GM19238 (cell line): ENCODE data around the gene LYRM7.
"Not testable (repeated sequence)": the region's sequence is repeated elsewhere in the genome, so short reads cannot be mapped to it uniquely, and the experiment has no call there.

Source experiments
- DNase-seq: peaks from one replicate; pipeline ENCODE4 v3.0.0; 2011; ENCODE audit warnings: low spot score; ENCODE audit not compliant: insufficient read length

Gene LYRM7

DNA sequence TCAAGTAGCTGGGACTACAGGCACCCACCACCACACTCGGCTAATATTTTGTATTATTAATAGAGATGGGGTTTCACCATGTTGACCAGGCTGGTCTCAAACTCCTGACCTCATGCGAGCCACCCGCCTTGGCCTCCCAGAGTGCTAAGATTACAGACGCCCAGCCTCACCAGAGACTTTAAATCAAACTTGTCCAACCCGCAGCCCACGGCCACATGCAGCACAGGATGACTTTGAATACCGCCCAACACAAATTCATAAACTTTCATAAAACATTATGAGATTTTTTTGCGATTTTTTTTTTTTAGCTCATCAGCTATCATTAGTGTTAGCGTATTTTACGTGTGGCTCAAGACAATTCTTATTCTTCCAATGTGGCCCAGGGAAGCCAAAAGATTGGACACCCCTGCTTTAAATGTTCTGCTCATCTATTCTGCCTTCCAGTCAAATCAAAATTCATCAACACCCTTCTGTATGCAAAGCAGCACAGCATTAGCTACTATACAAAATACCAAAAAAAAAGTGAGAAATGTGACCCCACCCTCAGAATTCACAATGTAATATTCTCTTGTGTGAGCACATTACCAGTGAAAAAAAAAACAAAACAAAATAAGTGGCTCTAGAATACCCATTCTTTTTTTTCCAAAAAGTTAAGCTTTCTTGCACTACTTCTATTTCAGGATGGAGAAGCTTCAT is 50.4 kb downstream of the LYRM7 start:
- no peak for DNase-seq

DNA sequence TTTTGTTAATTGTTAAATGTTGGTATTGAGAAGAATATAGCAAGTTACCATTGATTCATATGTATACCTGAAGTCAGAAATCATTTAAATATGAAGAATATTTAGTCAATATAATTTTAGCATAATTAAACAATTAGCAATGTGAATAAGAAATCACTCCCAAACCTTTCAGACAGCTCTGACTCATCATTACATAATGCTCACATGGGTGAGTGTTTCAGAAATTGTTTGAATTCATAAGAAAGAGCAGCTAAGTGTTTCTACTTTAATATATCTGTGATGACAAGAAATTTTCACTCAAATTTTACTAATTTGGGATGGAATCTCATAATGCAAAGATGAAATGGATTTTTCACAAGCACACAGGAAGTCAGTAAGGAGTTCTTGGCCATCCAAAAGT is 51.1 kb downstream of the LYRM7 start:
- no peak for DNase-seq

DNA sequence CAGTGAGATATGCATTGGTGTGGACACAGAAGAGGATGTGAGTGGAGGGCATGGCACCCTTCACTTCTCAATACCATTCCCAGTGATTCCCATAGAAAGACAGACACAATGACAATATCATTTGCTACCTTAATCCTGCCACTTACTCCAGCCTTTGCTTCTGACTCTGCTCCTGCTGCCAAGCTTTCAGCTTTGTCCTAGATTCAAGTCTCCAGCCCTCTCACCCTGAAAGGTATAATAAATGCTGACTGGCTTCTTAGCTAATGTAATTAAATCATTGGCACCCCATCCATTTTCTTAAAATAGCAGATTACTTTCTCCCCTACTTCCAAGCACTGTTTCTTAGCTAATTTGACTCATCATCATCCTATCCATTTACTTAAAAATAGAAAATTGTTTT is 52.0 kb downstream of the LYRM7 start:
- no peak for DNase-seq

DNA sequence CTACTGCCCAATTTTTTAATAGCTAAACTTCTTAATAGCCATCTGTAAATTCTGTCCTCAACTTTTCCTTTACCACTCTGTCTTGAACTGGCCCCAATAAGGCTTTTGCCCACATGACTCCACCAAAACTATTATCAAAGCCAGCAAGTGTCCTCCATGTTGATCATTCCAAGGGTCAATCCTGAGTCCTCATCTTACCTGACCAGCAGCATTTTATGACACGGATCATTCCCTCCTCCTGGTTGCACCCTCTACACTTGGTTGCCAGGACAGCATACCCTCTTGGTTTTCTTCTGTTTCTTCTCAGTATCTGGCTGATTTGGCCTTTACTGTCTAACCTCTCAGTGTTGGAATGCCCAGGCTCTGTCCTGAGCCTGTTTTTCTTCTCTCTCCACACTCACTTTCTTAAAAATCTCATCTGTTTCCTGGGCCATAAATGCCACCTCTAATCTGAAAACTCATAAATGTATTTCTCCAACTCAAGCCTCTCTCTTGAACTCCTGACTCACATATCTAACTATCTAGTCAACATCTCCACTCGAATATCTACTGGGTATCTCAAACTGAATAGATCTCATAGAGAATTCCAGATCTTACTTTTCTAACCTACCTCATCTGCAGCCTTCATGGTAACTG is 53.1 kb downstream of the LYRM7 start:
- no peak for DNase-seq

DNA sequence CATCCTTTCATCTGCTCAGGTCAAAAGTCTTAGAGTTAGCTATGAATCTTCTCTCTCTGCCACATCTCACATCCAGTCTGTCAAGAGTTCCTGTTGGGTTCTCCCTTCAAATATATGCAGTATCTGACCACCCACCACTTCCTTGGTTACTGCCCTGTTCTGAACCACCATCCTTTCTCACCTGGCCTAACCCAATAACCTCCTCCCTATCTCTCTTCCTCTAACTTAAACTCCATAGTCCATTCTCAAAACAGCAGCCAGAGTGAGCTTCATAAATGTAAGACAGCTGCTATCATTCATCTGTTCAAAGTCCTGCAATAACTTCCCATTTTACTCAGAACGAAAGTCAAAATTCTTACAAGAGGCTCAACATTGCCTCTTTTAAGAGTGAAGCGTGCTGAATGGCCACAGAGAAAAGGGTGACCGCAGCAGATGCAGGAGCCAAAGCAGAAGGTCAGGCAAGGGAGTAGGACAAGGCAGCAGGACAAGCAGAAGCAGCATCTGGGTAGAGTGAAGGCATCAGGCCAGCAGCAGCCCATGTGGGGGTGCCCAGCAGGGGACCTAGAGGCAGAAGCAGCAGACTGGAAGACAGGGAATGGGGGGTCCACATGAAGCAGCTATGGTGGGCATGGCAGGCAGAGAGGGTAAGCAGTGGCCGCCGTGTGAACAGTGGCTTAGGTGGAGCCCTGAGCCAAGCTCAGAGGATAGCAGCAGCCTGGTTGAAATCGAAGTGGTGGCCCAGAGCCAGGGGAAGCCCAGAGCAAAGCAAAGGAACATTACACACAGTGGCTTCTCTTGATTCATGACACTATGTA is 53.9 kb downstream of the LYRM7 start:
- peak; percentile 19 for DNase-seq

DNA sequence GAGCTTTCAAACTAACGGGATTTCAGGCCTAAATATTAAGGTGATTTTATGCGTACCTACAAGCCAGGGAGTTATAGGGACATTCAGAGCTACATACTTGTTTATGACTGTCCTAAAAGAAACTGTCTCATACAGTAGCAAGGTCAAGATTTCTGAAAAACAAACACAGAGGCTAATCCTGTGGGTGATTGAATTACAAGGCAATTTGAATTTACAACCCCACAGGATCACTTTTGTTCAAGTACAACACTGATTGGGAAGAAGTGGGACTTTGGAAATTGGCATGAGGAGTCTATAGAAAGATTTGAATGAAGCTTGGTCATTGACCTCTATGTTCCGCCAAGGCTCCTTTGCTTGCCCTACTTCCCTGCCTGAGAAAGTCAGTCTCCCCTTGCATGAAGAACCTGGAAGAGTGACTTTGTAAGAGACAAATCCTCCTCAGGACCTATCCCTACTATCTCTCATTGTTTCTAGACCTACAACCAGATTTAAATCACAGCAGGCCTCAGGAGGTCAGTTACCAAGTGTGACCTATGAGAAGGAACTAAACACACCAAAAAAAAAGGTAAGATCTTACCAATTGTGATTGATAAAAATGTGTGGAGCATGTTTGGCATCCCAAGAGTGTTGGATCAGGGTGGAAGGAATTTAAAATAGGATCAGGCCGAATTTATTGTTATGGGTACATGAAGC is 54.7 kb downstream of the LYRM7 start:
- no peak for DNase-seq

DNA sequence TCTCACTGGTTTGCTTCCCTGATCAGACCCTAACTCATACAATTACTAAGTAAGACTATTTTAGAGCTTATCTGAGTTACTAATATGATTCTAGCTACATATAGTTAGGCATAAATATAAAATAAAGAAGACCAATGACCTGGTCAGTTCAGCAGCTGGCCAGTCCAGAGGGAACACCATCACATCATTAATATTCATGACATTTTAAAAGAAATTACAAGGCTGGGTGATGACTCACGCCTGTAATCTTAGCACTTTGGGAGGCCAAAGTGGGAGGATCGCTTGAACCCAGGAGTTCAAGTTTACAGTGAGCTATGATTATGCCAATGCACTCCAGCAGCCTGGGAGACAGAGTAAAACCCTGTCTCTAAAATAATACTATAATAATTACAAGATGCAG is 56.2 kb downstream of the LYRM7 start:
- DNase-seq: no peak

DNA sequence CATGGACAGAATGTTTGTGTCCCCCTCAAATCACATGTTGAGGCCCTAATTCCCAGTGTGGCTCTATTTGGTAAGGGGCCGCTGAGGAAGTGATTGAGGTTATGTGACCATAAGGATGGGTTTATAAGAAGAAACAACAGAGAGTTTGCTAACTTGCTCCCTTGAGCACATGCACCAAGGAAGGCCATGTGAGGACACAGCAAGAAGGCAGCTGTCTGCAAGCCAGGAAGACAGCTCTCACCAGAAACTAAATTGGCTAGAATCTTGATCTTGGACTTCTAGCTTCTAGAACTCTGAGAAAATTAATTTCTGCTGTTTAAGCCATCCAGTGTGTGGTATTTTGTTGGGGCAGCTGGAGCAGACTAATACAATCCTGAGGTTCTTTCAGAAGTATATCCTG is 57.9 kb downstream of the LYRM7 start:
- DNase-seq: no peak

DNA sequence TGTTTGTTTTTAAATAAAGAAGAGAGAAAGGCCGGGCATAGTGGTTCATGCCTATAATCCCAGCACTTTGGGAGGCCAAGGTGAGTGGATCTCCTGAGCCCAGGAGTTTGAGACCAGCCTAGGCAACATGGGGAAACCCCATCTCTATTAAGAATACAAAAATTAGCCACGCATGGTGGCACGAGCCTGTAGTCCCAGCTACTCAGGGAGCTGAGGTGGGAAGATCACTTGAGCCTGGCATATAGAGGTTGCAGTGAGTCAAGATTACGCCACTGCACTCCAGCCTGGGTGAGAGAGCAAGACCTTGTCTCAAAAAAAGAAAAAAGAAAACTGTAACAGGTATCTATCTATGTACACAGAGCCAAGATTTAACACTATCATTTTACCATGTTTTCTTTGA is 58.9 kb downstream of the LYRM7 start:
- DNase-seq: no peak

DNA sequence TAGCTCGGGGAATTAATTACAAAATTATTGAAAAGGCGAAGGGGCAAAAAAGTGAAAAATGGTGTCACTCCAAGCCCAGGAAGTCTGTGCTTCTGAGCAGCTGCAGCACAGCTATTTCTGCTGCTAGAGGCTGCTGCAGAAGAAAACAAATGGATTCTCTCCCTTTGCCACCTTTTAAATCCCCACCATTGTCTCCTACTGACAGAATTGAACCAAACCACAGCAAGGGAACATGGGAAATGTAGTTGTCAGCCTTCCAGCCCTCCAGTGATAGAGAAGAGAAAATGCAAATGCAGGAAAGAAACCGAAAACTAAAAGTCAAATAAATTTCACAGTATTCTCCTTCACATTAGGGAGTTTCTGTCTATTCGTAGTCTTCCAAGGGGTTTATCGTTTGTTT is 59.7 kb downstream of the LYRM7 start:
- DNase-seq: no peak

DNA sequence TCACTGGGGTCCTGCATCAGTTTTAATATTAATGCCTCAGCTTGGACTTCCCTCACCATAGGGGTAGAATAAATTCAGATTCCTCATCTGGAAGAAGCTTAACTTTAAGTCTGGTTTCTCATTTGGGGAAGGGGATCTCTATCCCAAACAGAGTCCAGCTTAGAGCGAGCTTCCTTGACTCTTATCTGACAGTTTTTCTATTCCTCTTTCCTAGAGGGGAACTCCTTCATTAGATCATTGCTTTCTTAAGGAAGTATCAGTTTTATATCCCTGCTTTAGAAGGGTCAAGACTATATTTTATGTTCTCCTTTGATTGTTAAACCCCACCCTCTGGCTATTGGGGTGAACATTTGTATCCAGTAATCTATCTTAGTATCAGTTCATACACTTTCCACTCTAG is 68.9 kb downstream of the LYRM7 start:
- no peak for DNase-seq

DNA sequence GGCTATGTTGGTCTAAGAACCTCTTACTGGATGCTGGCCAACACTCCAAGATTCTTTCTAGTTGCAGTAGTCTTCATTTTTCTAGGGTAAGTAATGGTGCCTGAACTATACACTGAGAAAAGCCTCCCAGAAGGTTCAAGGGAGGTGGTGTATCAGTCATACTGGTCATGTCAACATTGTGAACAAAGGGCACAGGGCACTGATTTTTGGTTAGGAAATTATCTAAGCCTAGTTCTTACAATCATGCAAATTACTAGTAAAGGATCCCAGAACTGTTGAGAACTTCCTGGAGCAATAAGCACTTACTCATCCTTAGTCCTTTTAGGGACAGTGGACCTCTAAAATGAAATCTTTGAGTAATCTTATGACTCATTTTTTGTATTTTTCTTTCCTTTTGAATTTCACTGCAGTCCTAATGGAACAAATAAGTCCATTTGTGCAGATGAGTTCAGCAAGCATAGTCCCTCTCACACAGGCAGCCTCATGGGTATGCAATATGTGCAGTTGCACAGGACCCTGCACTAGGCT is 72.0 kb downstream of the LYRM7 start:
- no peak for DNase-seq

DNA sequence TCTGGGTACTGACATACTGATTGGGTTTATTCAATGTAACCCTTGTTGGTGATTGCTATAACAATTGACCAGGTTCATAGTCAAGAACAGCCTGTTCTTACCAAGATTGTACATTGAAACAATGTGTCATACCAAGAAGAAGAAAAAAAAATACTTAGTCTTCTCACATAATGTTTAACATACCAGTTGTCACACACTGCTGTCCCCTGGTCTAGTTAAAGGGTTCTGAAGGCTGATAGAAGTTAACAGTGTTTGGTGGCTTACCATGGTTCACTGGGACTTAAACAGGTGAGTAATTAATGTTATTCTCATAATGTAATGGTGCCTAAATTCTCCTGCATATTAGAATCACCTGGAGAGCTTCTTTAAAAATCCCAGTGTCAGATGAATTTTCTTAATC is 74.6 kb downstream of the LYRM7 start:
- DNase-seq: no peak

DNA sequence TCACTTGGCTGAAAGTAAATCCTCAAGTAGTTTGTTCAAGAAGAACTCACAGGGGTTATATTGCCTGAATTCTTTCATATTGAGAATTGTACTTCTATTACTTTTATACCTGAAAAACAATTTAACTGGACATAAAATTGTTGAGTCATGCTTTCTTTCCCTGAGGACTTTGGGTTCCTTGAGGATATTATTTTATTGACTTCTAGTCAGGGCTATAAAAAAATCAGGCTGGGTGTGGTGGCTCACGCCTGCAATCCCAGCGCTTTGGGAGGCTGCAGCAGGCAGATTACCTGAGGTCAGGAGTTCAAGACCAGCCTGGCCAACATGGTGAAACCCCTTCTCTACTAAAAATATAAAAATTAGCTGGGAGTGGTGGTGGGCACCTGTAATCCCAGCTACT is 75.2 kb downstream of the LYRM7 start:
- no peak for DNase-seq

DNA sequence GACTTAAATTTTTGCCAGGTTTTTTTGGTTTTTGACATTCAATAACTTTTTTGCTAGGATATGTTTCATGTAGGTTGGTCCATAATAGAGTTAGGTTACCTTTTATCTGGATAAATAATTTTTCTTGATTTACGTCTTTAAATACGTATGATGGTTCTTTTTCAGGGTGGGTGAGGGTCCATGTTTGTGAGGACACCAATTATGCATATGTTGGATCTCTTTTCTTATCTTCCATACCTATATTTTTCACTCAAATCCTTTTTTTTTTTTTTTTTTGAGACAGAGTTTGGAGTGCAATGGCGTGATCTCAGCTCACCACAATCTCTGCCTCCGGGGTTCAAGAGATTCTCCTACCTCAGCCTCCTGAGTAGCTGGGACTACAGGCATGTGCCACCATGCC is 75.8 kb downstream of the LYRM7 start:
- no peak for DNase-seq

DNA sequence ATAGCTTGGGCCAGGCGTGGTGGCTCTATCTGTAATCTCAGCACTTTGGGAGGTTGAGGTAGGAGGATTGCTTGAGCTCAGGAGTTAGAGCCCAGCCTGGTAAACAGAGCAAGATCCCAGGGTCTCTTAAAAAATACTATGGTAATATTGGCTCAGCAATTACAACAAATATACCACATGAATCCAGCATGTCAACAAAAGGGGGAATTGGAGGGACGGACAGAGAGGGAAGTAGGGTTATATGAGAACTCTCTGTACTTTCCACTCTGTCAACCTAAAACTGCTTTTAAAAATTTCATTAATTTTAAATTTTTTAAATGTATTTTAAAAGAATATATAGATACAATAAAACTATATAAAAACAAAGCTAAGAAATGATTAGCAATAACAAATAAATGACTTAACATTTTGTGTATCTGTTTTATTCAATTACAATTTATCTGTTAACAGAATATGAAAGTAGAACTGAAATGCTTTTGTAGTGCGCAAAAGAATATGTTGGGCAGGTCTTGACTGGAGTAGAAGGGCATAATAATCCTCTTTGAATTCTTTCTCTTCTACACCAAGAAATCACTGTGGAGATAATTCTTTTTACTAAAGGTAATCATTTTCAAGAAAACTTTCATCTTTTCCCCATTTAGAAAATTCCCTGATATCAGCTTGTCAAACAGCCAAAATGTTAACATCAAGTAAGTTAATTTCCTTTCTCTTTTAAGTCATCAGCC is 80.2 kb downstream of the LYRM7 start:
- no peak for DNase-seq

DNA sequence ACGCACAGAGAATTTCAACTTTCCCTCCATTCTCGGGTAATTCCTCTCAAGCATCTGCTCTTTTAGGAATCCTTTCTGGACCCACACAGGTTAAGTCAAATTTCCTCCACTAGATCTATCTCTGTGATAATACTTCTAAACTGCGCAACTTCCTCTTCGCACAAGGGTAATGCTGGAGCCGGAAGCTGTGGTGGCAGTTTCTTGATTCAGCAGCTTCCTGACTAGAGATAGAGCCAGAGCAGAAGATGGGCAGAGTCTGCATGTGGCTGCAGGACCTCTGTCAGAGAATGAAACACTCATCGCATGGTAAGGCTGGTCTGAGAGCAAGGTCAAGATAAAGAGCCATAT is 82.1 kb downstream of the LYRM7 start:
- no peak for DNase-seq

DNA sequence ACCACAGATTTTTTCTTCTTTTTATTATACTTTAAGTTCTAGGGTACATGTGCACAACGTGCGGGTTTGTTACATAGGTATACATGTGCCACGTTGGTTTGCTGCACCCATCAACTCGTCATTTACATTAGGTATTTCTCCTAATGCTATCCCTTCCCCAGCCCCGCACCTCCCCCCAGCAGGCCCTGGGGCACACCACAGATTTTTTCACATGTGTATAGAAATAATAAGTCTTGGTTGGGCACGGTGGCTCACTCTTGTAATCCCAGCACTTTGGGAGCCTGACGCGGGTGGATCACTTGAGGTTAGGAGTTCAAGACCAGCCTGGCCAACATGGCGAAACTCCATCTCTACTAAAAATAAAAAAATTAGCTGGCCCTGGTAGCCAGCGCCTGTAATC is 83.3 kb downstream of the LYRM7 start:
- not testable (repeated sequence) for DNase-seq

DNA sequence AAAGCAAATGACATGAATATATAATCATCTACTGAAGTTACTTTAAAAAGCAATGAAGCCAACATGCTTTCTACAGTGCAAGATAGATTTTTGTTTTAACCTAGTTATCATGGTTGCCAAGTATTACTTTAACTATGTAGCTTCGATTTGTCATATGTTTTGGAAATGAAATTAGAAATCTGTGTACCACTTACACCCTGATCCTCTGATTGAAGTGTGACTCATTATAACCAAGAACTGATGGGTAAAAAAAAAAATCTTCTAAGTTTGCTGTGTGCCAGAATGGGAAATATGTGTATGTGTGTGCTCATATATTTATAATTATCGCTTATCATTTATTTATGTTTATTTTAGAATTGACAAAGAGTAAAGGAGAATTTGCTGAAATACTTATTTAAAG is 84.0 kb downstream of the LYRM7 start:
- DNase-seq: no peak
